Activated naive CD4-positive, alpha-beta T cell treated with anti-CD3 and anti-CD28 coated beads, Interleukin-2, amount 50 U/mL, for 24 hours (primary cell): ENCODE results near the gene MIA.
"Not testable (repeated sequence)": the region's sequence is repeated elsewhere in the genome, so short reads cannot be mapped to it uniquely, and the experiment has no call there.

Experiments
- H3K27ac Mint-ChIP-seq: one replicate; pipeline ENCODE4 v1.8.0; 2021; ENCODE audit warnings: mild to moderate bottlenecking, mixed read lengths
- H3K27me3 Mint-ChIP-seq: one replicate; pipeline ENCODE4 v1.8.0; 2021; ENCODE audit warnings: mixed read lengths
- H3K36me3 Mint-ChIP-seq: one replicate; pipeline ENCODE4 v1.8.0; 2021; ENCODE audit warnings: mixed read lengths
- H3K4me1 Mint-ChIP-seq: one replicate; pipeline ENCODE4 v1.8.0; 2021; ENCODE audit warnings: mixed read lengths
- H3K4me3 Mint-ChIP-seq: one replicate; pipeline ENCODE4 v1.8.0; 2021; ENCODE audit warnings: mild to moderate bottlenecking, mixed read lengths
- H3K9me3 Mint-ChIP-seq: one replicate; pipeline ENCODE4 v1.8.0; 2021; ENCODE audit warnings: mixed read lengths

The MIA gene

DNA sequence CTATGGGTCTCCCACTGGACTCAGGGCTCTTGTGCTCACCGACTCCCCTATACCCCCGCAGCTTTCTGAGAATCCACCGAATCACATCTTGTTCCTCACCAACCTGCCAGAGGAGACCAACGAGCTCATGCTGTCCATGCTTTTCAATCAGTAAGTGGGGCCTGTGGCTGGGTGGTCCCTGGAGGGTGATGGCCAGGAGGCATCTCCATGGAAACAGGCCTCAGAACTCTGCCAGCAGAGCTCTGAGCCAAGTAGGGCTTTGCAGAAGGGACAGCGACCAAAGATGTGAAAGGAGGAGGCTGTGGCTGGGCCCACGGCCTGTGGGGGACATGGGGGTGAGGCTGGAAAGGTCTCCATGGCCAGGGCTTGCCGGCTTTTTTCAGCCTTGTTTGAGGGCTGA is 11.8 kb upstream of the MIA start:
- H3K27ac Mint-ChIP-seq: no peak overlapping the region
- no peaks in the 10 kb centered on the region for H3K9me3 Mint-ChIP-seq
- peaks cover 22% of the 10 kb centered on the region for H3K36me3 Mint-ChIP-seq
- H3K27me3 Mint-ChIP-seq: no peaks in the 10 kb centered on the region
- no peak overlapping the region for H3K4me3 Mint-ChIP-seq
- H3K4me1 Mint-ChIP-seq: peaks cover 35% of the 10 kb centered on the region

DNA sequence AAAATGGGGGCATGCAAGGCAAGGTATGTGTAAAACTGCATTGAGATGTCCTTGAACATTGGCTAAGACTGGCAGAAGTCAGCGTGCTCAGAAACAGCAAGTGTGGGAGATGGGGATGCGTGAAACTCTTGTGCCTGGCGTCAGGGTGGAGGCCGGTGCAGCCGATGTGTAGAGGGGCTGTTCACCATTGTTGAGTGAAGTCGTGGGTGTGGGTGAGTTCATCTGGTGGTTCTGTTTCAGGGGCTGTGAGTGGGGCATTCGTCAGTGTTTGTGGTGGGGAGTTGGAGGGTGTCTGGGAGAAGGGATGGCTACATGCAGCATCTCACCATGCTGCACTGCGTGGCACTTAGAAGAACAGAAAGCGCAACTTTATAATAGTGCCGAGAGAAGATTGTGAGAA is 11.4 kb upstream of the MIA start:
- H3K36me3 Mint-ChIP-seq: peaks cover 22% of the 10 kb centered on the region
- H3K27me3 Mint-ChIP-seq: no peaks in the 10 kb centered on the region
- H3K27ac Mint-ChIP-seq: no peak overlapping the region
- no peaks in the 10 kb centered on the region for H3K9me3 Mint-ChIP-seq
- H3K4me3 Mint-ChIP-seq: peak overlapping the region; percentile 11
- H3K4me1 Mint-ChIP-seq: peaks cover 35% of the 10 kb centered on the region

GRCh38 chr19:40766385-40766784 is 8.9 kb upstream of the MIA start:
- H3K4me1 Mint-ChIP-seq: peaks cover 40% of the 10 kb centered on the region
- not testable (repeated sequence) for H3K27me3 Mint-ChIP-seq, H3K27ac Mint-ChIP-seq, H3K4me3 Mint-ChIP-seq, H3K9me3 Mint-ChIP-seq
- peaks cover 25% of the 10 kb centered on the region for H3K36me3 Mint-ChIP-seq

GRCh38 chr19:40768869-40769268 is 6.5 kb upstream of the MIA start:
- Mint-ChIP-seq H3K27me3 (no peaks in the 10 kb centered on the region), H3K36me3 (peaks cover 18% of the 10 kb centered on the region), H3K27ac (no peak overlapping the region), H3K4me3 (no peak overlapping the region), H3K9me3 (no peaks in the 10 kb centered on the region), H3K4me1 (peaks cover 26% of the 10 kb centered on the region)

- H3K4me3 Mint-ChIP-seq, H3K27ac Mint-ChIP-seq, H3K4me1 Mint-ChIP-seq, H3K27me3 Mint-ChIP-seq, H3K36me3 Mint-ChIP-seq, H3K9me3 Mint-ChIP-seq: not testable (repeated sequence)
Observed at GRCh38 chr19:40771101-40771862, 4.0 kb upstream of the MIA start.

DNA sequence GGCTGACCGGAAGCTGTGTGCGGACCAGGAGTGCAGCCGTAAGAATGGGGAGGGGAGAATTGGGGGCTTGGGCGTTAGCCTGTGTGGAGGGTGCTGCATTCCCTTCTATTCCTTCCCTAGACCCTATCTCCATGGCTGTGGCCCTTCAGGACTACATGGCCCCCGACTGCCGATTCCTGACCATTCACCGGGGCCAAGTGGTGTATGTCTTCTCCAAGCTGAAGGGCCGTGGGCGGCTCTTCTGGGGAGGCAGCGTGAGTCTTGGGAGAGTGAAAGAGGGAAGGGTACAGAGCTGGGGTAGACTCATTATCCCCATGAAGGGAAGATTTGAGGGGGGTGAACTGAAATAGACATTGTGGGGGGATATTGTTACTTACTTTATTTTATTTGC is 306 bp downstream of the MIA start:
- Mint-ChIP-seq H3K36me3 (peaks cover 6% of the 10 kb centered on the region), H3K9me3 (no peaks in the 10 kb centered on the region), H3K27ac (no peak overlapping the region), H3K27me3 (no peaks in the 10 kb centered on the region), H3K4me1 (peaks cover 38% of the 10 kb centered on the region), H3K4me3 (no peak overlapping the region)

DNA sequence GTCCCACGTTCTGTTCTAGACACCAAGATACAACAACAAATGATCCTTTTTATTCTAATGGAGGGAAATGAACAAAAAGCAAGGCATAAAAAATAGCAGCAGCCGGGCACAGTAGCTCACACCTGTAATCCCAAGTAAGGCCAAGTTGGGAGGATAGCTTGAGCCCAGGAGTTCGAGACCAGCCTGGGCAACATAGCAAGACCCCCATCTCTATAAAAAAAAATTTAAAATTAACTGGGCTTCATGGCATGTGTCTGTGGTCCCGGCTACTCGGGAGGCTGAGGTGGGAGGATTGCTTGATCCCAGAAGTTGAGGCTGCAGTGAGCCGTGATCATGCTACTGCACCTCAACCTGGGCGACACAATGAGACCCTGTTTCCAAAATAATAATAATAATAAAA is 1.0 kb downstream of the MIA start:
- H3K27ac Mint-ChIP-seq: no peak overlapping the region
- no peaks in the 10 kb centered on the region for H3K9me3 Mint-ChIP-seq
- peaks cover 3% of the 10 kb centered on the region for H3K36me3 Mint-ChIP-seq
- peak overlapping the region; percentile 93 for H3K4me3 Mint-ChIP-seq
- peaks cover 36% of the 10 kb centered on the region for H3K4me1 Mint-ChIP-seq
- no peaks in the 10 kb centered on the region for H3K27me3 Mint-ChIP-seq

GRCh38 chr19:40776932-40777644 is 1.8 kb downstream of the MIA start:
- no peaks in the 10 kb centered on the region for H3K9me3 Mint-ChIP-seq
- H3K36me3 Mint-ChIP-seq: peaks cover 5% of the 10 kb centered on the region
- peak overlapping the region; percentile 88 for H3K27ac Mint-ChIP-seq
- peaks cover 37% of the 10 kb centered on the region for H3K4me1 Mint-ChIP-seq
- H3K27me3 Mint-ChIP-seq: no peaks in the 10 kb centered on the region
- peak overlapping the region; percentile 93 for H3K4me3 Mint-ChIP-seq

DNA sequence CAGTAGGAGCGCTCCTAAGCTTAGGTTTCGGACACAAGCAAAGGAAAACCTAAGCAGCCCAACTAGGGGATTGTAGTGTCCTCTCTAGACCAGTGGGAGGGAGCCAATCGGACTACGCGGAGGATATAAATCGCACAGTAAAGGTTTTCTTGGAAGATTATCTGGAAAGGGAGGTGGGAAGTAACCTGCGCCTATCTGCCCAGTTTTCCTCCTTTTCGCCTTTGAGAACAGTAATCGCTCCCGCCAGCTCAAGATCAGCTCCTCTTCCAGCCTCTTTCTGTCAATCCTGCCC is 2.3 kb downstream of the MIA start:
- H3K27ac Mint-ChIP-seq: peak overlapping the region; percentile 88
- peaks cover 5% of the 10 kb centered on the region for H3K36me3 Mint-ChIP-seq
- peak overlapping the region; percentile 93 for H3K4me3 Mint-ChIP-seq
- H3K4me1 Mint-ChIP-seq: peaks cover 39% of the 10 kb centered on the region
- no peaks in the 10 kb centered on the region for H3K9me3 Mint-ChIP-seq
- H3K27me3 Mint-ChIP-seq: no peaks in the 10 kb centered on the region

DNA sequence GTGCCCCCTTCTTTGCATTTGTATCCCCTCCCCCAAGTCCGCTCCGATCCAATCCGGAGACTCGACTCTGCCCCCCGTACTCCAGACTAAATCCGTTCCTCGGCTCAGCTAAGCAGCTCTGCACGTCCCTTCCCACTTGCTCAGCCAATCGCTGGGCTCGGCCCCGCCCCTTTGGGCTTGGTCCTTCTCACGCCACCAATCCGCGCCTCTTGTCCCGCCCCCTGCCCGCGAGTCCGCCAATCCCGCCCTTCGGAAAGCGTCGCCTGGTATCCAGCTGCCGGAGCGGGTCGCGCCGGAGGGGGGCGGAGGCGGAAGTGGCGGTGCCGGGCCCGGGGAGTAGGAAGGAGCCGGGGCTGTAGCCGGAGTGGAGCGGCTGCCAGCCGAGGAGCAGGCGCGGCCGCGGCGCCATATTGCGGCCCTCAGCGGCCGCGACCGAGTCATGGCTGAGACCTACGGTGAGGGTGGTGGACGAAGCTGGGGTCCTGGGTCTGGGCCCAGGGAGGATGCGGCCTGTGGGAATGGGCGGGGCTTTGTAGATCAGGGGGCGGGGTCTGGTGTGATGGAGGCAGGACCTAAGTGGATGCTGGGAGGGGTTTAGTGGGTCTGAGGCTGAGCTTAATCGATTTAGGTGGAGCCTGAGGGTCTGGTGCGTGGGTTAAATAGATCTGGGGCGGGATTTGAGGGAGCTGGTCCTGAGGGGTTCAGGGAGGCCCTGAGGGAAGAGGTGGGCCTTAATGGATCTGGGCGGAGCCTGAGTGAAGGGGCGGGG is 2.8 kb downstream of the MIA start, which contains the start of gene RAB4B:
TSS of gene RAB4B (plus strand) at position 311 of the 769 bp plus-strand sequence. CDS start at position 440, 129 bp downstream.
- Mint-ChIP-seq H3K27me3 (no peaks in the 10 kb centered on the region), H3K27ac (peak within 1 kb of the TSS; percentile 88), H3K4me3 (peak within 1 kb of the TSS; percentile 93), H3K9me3 (no peaks in the 10 kb centered on the region), H3K36me3 (peaks cover 5% of the 10 kb centered on the region), H3K4me1 (peaks cover 39% of the 10 kb centered on the region)

DNA sequence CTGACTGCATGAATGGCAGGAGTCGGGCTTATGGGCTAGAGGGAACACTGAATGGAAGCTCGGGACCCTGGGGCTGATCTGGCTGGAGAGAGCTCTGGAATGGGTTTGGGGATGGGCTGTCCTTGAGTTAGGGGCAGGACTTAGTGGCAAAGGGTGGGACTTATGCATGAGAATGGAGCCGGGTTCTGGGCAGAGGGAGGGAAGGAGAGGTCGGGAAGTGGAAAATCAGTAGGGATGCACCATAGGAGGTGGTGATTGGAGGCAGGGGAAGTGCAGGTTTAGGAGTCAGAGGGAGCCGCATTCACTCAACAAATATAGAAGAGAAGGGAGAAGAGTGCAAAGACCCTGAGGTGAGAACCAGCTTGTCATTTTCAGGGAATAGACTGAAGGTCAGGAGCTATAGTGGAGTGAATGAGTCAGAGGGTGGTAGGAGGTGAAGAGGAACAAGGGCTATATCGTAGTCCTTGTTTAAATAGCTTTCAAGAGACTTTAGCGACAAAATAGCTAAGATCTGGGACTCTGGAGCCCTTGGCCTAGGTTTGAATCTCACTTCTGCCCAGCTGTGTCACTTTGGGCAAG is 3.5 kb downstream of the MIA start:
- Mint-ChIP-seq H3K27me3 (no peaks in the 10 kb centered on the region), H3K4me1 (peaks cover 39% of the 10 kb centered on the region), H3K27ac (peak overlapping the region; percentile 88), H3K9me3 (no peaks in the 10 kb centered on the region), H3K4me3 (peak overlapping the region; percentile 93), H3K36me3 (peaks cover 7% of the 10 kb centered on the region)

- Mint-ChIP-seq H3K4me1 (peaks cover 39% of the 10 kb centered on the region), H3K36me3 (peaks cover 6% of the 10 kb centered on the region), H3K9me3 (no peaks in the 10 kb centered on the region), H3K27ac (peak overlapping the region; percentile 2), H3K27me3 (no peaks in the 10 kb centered on the region), H3K4me3 (peak overlapping the region; percentile 2)
Observed at GRCh38 chr19:40780582-40780981, 5.3 kb downstream of the MIA start.

GRCh38 chr19:40781140-40781539 is 5.8 kb downstream of the MIA start:
- Mint-ChIP-seq H3K27ac (peak overlapping the region; percentile 94), H3K4me1 (peaks cover 39% of the 10 kb centered on the region), H3K4me3 (no peak overlapping the region), H3K27me3 (no peaks in the 10 kb centered on the region), H3K36me3 (peaks cover 6% of the 10 kb centered on the region), H3K9me3 (no peaks in the 10 kb centered on the region)

- Mint-ChIP-seq H3K36me3 (peaks cover 8% of the 10 kb centered on the region), H3K9me3 (no peaks in the 10 kb centered on the region), H3K27ac (no peak overlapping the region), H3K4me3 (no peak overlapping the region), H3K27me3 (no peaks in the 10 kb centered on the region), H3K4me1 (peaks cover 24% of the 10 kb centered on the region)
Observed at GRCh38 chr19:40783711-40784110, 8.4 kb downstream of the MIA start.

GRCh38 chr19:40784146-40784545 is 8.8 kb downstream of the MIA start:
- H3K36me3 Mint-ChIP-seq, H3K27ac Mint-ChIP-seq, H3K27me3 Mint-ChIP-seq, H3K9me3 Mint-ChIP-seq, H3K4me3 Mint-ChIP-seq: not testable (repeated sequence)
- peaks cover 19% of the 10 kb centered on the region for H3K4me1 Mint-ChIP-seq

DNA sequence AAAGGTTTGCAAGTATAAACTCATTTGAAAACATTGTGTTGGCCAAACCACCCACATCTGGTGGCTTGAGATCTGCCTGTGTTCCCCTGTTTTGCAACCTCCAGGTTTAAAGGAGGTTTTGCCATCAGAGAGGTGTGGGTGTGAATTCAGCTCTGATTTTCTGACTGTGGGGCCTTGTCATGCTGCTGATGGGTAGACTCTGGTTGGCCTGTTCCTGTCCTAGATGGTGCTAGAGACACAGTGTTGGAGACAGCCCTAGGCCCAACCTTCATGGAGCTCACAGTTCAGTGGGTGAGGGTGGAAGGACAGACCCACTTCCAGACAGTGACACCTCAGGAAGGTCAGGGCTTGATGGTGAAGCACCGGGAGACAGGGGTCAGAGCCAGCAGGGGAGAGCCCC is 10.2 kb downstream of the MIA start:
- H3K9me3 Mint-ChIP-seq: no peaks in the 10 kb centered on the region
- H3K4me1 Mint-ChIP-seq: peaks cover 12% of the 10 kb centered on the region
- H3K36me3 Mint-ChIP-seq: peaks cover 14% of the 10 kb centered on the region
- no peaks in the 10 kb centered on the region for H3K27me3 Mint-ChIP-seq
- H3K4me3 Mint-ChIP-seq: no peak overlapping the region
- no peak overlapping the region for H3K27ac Mint-ChIP-seq
